GM18498 (cell line): Measurements from ENCODE around the gene PLEKHS1.
A peak's percentile ranks its signal among the peaks of the same experiment; 100 is the strongest.
"Not testable (repeated sequence)": the region's sequence is repeated elsewhere in the genome, so short reads cannot be mapped to it uniquely, and the experiment has no call there.

ENCODE experiments used
- ATAC-seq: cut with Tn5 transposase; IDR thresholded peaks from one replicate; pipeline ENCODE4 v1.9.1; 2021; ENCODE audit warnings: mild to moderate bottlenecking, moderate library complexity; ENCODE audit not compliant: unreplicated experiment

The PLEKHS1 gene

GRCh38 chr10:113782986-113783704, 31.7 kb downstream of the PLEKHS1 start:
- ATAC-seq: no peak

DNA sequence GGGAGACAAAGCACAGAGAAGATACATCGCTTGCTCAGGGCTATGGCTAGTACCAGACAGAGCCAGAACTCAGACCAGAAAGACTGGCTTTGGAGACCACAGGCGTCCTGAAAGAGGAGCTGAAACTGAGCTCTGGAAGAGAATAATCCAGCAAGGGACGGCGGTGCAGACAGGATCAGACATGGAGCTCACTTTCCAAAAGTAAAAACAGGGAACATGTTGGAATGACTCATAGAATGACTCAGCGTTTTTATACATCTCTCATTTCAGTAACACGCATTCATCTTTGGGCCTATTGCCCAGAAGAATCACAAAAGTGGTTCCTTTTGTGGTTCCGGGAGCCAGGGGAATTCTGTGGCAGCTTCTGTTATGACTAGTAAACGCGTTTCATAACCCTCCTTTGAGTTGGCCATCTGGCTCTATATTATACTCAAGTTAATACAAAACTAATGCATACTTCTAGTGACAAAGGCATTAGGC, 37.2 kb downstream of the PLEKHS1 start:
- ATAC-seq: peak; percentile 82

GRCh38 chr10:113791691-113792090, 40.2 kb downstream of the PLEKHS1 start:
- ATAC-seq: no peak

DNA sequence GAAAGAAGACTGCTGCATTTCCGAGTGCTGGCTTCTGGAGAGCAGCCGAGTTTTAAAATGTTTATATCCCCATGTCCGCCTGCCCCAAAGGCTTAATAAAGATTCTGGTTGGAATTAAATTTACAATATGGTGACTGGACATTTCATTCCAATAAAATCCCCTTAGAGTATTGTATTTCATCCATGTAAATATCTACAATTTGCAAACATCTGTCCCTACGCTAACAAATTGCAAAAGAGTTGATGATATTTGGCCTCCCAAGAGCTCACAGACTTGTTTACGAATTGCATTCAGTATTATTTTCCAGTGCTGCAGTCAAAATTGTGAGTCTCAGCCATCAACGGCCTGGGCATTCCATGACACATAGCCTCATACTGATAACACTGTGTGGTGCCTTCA, 50.1 kb downstream of the PLEKHS1 start:
- ATAC-seq: no peak

GRCh38 chr10:113802997-113803396, 51.5 kb downstream of the PLEKHS1 start:
- no peak for ATAC-seq

DNA sequence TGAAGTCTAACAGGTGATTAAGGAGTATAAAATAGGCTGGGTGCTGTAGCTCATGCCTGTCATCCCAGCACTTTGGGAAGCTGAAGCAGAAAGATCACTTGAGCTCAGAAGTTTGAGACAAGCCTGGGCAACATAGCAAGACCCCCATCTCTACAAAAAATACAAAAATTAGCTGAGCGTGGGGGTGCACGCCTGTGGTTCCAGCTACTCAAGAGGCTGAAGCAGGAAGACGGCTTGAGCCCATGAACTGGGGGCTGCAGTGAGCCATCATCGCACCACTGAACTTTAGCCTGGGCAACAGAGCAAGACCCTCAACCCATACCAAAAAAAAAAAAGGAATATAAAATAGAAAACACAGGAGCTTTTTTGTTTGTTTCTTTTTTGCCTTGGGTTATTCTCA, 55.0 kb downstream of the PLEKHS1 start:
- no peak for ATAC-seq

DNA sequence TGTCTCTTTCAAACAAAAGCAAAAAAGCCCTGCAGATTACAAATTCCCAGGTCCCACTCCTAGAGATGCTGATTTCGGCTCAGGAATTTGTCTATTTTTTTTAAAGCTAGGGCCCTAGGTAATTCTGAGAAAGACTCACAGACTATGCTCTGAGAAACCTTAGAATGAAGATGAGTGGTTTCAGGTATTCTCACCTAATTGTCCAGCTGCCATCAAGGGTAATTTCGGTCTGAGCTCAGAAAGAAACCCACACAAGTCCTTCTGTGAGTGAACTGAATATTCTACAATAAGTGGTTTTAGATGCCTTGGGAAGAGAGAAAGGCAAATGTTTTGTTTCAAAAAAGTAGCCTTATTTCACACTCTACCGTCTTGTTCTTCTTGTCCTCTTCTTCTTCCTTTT, 56.7 kb downstream of the PLEKHS1 start:
- no peak for ATAC-seq

- not testable (repeated sequence) for ATAC-seq
Observed at GRCh38 chr10:113814700-113815099, 63.2 kb downstream of the PLEKHS1 start.

GRCh38 chr10:113819989-113820388, 68.5 kb downstream of the PLEKHS1 start:
- no peak for ATAC-seq

- ATAC-seq: no peak
Observed at GRCh38 chr10:113820507-113820906, 69.0 kb downstream of the PLEKHS1 start.

DNA sequence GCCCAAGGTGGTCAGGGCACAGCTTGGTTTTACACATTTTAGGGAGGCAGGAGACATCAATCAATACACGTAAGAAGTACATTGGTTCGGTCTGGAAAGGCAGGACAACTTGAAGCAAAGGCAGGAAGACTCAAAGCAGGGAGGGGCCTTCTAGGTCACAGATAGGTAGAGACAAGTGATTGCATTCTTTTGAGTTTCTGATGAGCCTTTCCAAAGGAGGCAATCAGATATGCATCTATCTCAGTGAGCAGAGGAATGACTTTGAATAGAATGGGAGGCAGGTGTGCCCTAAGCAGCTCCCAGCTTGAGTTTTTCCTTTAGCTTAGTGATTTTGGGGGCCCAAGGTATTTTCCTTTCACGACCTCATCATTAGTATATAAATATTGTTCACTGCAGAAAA, 69.8 kb downstream of the PLEKHS1 start:
- not testable (repeated sequence) for ATAC-seq

DNA sequence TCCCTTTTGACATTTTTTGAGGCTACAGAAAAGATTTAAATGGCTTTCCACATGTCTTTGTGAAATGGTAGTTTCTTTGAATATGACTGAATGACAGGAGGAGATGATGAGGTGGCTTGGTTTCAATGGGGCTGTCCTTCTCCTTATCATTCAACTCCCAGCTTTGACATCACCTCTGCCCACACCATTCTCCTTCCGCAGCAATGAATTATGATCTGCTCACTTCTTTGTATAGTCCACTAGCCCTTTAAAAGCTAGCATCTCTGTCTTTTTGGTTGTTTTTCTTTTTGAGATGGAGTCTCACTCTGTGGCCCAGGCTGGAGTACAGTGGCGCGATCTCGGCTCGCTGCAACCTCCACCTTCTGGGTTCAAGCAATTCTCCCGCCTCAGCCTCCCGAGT, 70.7 kb downstream of the PLEKHS1 start:
- ATAC-seq: no peak

GRCh38 chr10:113823389-113823788, 71.9 kb downstream of the PLEKHS1 start:
- ATAC-seq: no peak

DNA sequence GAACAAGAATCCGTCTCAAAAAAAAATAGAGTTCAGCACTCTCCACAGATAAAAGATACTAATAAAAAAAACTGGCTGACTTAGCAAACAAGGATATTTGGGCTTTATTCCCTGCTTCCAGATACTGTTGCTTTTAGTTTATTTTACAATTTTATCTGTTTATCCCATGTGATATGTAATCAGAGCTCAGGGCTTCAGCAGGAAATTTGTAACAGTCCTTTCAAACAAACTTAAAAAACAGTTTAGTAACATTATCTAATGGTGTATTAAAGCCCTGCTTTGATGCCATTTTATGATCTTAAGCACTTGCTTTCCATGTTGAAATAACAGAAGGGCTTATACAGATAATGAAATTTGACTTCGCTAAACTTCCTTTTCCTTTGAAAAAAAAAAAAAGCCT, 74.3 kb downstream of the PLEKHS1 start:
- no peak for ATAC-seq

DNA sequence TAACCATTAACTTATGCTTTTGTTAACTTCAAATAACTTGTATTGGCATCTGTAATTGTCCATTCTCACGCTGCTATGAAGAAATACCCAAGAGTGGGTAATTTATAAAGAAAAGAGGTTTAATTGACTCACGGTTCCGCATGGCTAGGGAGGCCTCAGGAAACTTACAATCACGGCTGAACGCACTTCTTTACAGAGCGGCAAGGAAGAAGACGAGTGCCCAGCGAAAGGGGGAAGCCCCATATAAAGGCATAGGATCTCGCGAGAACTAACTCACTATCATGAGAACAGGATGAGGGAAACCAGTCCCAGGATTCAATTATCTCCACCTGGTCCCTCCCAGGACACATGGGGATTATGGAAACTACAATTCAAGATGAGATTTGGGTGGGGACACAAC, 77.1 kb downstream of the PLEKHS1 start:
- not testable (repeated sequence) for ATAC-seq
